GM23338 (cell line): ENCODE measurements around the gene SLC25A26. TPM values are rescaled to one million over a fixed set of nuclear protein-coding genes. Genes with fewer than 3 reads are reported as not detected.

Experiments used
- ATAC-seq: fragments of 200-7000 bp; cut with Tn5 transposase; 3 replicates; pipeline ENCODE4 v1.9.1; 2020
- DNase-seq: peaks from one replicate; pipeline ENCODE4 v3.0.0-alpha.2; 2015; ENCODE audit warnings: low spot score
- H2AFZ ChIP-seq: fragments of 200-600 bp; sonication (generic); 2 replicates; pipeline ENCODE4 v1.8.0; 2016; ENCODE audit warnings: antibody characterized with exemption, mild to moderate bottlenecking, moderate library complexity
- H3F3A ChIP-seq: fragments of 200-600 bp; sonication (generic); replicated peaks from 2 replicates; pipeline ENCODE4 v1.8.0; 2017; ENCODE audit warnings: antibody characterized with exemption, mixed run types, low read depth
- H3K27ac ChIP-seq: fragments of 200-600 bp; sonication (generic); 2 replicates; pipeline ENCODE4 v1.6.1; 2016; ENCODE audit warnings: low read depth
- H3K27me3 ChIP-seq: fragments of 200-600 bp; sonication (generic); 2 replicates; pipeline ENCODE4 v1.8.0; 2016; ENCODE audit warnings: mild to moderate bottlenecking, mixed run types, moderate library complexity; ENCODE audit not compliant: insufficient read depth
- H3K36me3 ChIP-seq: fragments of 200-600 bp; sonication (generic); 2 replicates; pipeline ENCODE4 v1.8.0; 2016; ENCODE audit warnings: mild to moderate bottlenecking; ENCODE audit not compliant: insufficient read depth
- H3K4me1 ChIP-seq: fragments of 200-600 bp; sonication (generic); 2 replicates; pipeline ENCODE4 v1.8.0; 2016; ENCODE audit warnings: mild to moderate bottlenecking, moderate library complexity; ENCODE audit not compliant: insufficient read depth
- H3K4me2 ChIP-seq: fragments of 200-600 bp; sonication (generic); 2 replicates; pipeline ENCODE4 v1.7.1; 2017; ENCODE audit warnings: mixed run types
- H3K4me3 ChIP-seq: fragments of 200-600 bp; sonication (generic); 2 replicates; pipeline ENCODE4 v1.6.1; 2016; ENCODE audit warnings: mixed run types
- H3K79me2 ChIP-seq: fragments of 200-600 bp; sonication (generic); replicated peaks from 2 replicates; pipeline ENCODE4 v1.8.0; 2017; ENCODE audit warnings: mild to moderate bottlenecking; ENCODE audit not compliant: insufficient read depth
- H3K9me2 ChIP-seq: fragments of 200-600 bp; sonication (generic); 2 replicates; pipeline ENCODE4 v1.8.0; 2017; ENCODE audit not compliant: insufficient read depth
- H4K20me1 ChIP-seq: fragments of 200-600 bp; sonication (generic); replicated peaks from 2 replicates; pipeline ENCODE4 v1.8.0; 2017; ENCODE audit warnings: mild to moderate bottlenecking; ENCODE audit not compliant: insufficient read depth
- H3K27ac Mint-ChIP-seq: 2 replicates; pipeline ENCODE4 v1.8.0; 2020; ENCODE audit warnings: inconsistent platforms, mild to moderate bottlenecking, moderate library complexity, mixed read lengths
- H3K27me3 Mint-ChIP-seq: 3 replicates; pipeline ENCODE4 v1.8.0; 2022; ENCODE audit warnings: low read depth, mild to moderate bottlenecking, moderate library complexity, mixed read lengths, inconsistent platforms; ENCODE audit not compliant: insufficient read depth, poor library complexity
- H3K36me3 Mint-ChIP-seq: 3 replicates; pipeline ENCODE4 v1.8.0; 2021; ENCODE audit warnings: low read depth, mild to moderate bottlenecking, inconsistent platforms, moderate library complexity, mixed read lengths
- H3K4me1 Mint-ChIP-seq: 3 replicates; pipeline ENCODE4 v1.8.0; 2020; ENCODE audit warnings: mild to moderate bottlenecking, inconsistent platforms, mixed read lengths
- H3K4me3 Mint-ChIP-seq: 3 replicates; pipeline ENCODE4 v1.8.0; 2021; ENCODE audit warnings: moderate library complexity, mild to moderate bottlenecking, inconsistent platforms, mixed read lengths
- H3K9me3 Mint-ChIP-seq: 3 replicates; pipeline ENCODE4 v1.8.0; 2020; ENCODE audit warnings: moderate library complexity, mild to moderate bottlenecking, inconsistent platforms, mixed read lengths
- CREB1 ChIP-seq: fragments of 250-450 bp; sonication (Bioruptor Pico); IDR thresholded peaks from 2 replicates; pipeline ENCODE4 v1.5.0; 2020; ENCODE audit warnings: low read depth, mild to moderate bottlenecking, moderate library complexity
- ETS1 ChIP-seq: IDR thresholded peaks from 2 replicates; pipeline ENCODE4 v1.6.1; 2016; ENCODE audit warnings: antibody characterized with exemption
- EZH2 ChIP-seq: fragments of 200-600 bp; sonication (generic); IDR thresholded peaks from one replicate; pipeline ENCODE4 v1.8.0; 2017; ENCODE audit warnings: antibody characterized with exemption, mild to moderate bottlenecking, low read depth; ENCODE audit not compliant: unreplicated experiment
- EZH2phosphoT487 ChIP-seq: fragments of 200-600 bp; sonication (generic); IDR thresholded peaks from one replicate; pipeline ENCODE4 v1.8.1; 2018; ENCODE audit warnings: antibody characterized with exemption; ENCODE audit not compliant: unreplicated experiment
- JUNB ChIP-seq: IDR thresholded peaks from one replicate; pipeline ENCODE4 v1.6.1; 2016; ENCODE audit warnings: antibody characterized with exemption; ENCODE audit not compliant: unreplicated experiment
- NANOG ChIP-seq: IDR thresholded peaks from 2 replicates; pipeline ENCODE4 v1.6.1; 2016; ENCODE audit warnings: antibody characterized with exemption, borderline replicate concordance
- POLR2AphosphoS5 ChIP-seq: IDR thresholded peaks from 2 replicates; pipeline ENCODE4 v1.6.1; 2016; ENCODE audit warnings: antibody characterized with exemption, low read depth
- STAT1 ChIP-seq: IDR thresholded peaks from one replicate; pipeline ENCODE4 v1.6.1; 2016; ENCODE audit warnings: antibody characterized with exemption; ENCODE audit not compliant: unreplicated experiment
- ZNF114 ChIP-seq: fragments of 250-450 bp; sonication (Bioruptor Pico); IDR thresholded peaks from 2 replicates; pipeline ENCODE4 v1.5.0; 2020; ENCODE audit warnings: mild to moderate bottlenecking, moderate library complexity
- ZNF331 ChIP-seq: fragments of 250-450 bp; sonication (Bioruptor Pico); IDR thresholded peaks from 2 replicates; pipeline ENCODE4 v1.5.0; 2020; ENCODE audit warnings: low read depth, mild to moderate bottlenecking, moderate library complexity
- polyA plus RNA-seq: library from polyadenylated mRNA; unstranded; fragments of >200 nt; fragmentation: Nextera tagmentation; extraction: Ambion mirVana; gene quantifications from 2 replicates; pipeline ENCODE4 v1.2.1, GENCODE V29; 2016
- total RNA-seq: library from RNA; depleted of rRNA; stranded (reverse); fragments of >200 nt; shearing (Covaris generic); gene quantifications from 2 replicates; pipeline ENCODE4 v1.2.3, GENCODE V29; 2014
- TF ChIP-seq, protein P1 (sequence below): fragments of 250-450 bp; sonication (Bioruptor Pico); IDR thresholded peaks from 2 replicates; pipeline ENCODE4 v1.5.0; 2020; ENCODE audit warnings: mild to moderate bottlenecking, moderate library complexity
- TF ChIP-seq, protein P2 (sequence below): IDR thresholded peaks from one replicate; pipeline ENCODE4 v1.6.1; 2018; ENCODE audit warnings: antibody characterized with exemption; ENCODE audit not compliant: unreplicated experiment
- TF ChIP-seq, protein P3 (sequence below), 2 experiments: fragments of 200-600 bp in 1 of 2; sonication (generic) in 1 of 2; conservative IDR thresholded peaks; 2 replicates each; pipeline versions ENCODE4 v1.5.1 to v1.6.1; 2016 to 2017; ENCODE audit warnings: antibody characterized with exemption in 2 of 2, low read depth in 2 of 2, mild to moderate bottlenecking in 2 of 2, moderate library complexity in 1 of 2

The SLC25A26 gene
- total and polyA plus RNA-seq, 2 experiments from 2014 or later: 24.8 to 40.2 TPM

- TF ChIP-seq ETS1: no peak
- no peak for TF ChIP-seq POLR2AphosphoS5
- TF ChIP-seq STAT1: no peak
- TF ChIP-seq CREB1 (CRISPR knock-in tag): no peak
- no peak for TF ChIP-seq NANOG
- no peak for TF ChIP-seq EZH2phosphoT487
- no peak for TF ChIP-seq ZNF114
- TF ChIP-seq ZNF331 (CRISPR knock-in tag): no peak
Observed at GRCh38 chr3:66394753-66395249, 174.0 kb downstream of the SLC25A26 start (continued).

GRCh38 chr3:66395635-66396034 is 174.8 kb downstream of the SLC25A26 start:
- Histone ChIP-seq H3K27ac (no peak overlapping the region), H4K20me1 (peaks cover 18% of the 10 kb centered on the region), H3K9me2 (no peaks in the 10 kb centered on the region; the same call in 1 of the 2 replicates)
- TF ChIP-seq NANOG: no peak
- TF ChIP-seq, protein P1, sequence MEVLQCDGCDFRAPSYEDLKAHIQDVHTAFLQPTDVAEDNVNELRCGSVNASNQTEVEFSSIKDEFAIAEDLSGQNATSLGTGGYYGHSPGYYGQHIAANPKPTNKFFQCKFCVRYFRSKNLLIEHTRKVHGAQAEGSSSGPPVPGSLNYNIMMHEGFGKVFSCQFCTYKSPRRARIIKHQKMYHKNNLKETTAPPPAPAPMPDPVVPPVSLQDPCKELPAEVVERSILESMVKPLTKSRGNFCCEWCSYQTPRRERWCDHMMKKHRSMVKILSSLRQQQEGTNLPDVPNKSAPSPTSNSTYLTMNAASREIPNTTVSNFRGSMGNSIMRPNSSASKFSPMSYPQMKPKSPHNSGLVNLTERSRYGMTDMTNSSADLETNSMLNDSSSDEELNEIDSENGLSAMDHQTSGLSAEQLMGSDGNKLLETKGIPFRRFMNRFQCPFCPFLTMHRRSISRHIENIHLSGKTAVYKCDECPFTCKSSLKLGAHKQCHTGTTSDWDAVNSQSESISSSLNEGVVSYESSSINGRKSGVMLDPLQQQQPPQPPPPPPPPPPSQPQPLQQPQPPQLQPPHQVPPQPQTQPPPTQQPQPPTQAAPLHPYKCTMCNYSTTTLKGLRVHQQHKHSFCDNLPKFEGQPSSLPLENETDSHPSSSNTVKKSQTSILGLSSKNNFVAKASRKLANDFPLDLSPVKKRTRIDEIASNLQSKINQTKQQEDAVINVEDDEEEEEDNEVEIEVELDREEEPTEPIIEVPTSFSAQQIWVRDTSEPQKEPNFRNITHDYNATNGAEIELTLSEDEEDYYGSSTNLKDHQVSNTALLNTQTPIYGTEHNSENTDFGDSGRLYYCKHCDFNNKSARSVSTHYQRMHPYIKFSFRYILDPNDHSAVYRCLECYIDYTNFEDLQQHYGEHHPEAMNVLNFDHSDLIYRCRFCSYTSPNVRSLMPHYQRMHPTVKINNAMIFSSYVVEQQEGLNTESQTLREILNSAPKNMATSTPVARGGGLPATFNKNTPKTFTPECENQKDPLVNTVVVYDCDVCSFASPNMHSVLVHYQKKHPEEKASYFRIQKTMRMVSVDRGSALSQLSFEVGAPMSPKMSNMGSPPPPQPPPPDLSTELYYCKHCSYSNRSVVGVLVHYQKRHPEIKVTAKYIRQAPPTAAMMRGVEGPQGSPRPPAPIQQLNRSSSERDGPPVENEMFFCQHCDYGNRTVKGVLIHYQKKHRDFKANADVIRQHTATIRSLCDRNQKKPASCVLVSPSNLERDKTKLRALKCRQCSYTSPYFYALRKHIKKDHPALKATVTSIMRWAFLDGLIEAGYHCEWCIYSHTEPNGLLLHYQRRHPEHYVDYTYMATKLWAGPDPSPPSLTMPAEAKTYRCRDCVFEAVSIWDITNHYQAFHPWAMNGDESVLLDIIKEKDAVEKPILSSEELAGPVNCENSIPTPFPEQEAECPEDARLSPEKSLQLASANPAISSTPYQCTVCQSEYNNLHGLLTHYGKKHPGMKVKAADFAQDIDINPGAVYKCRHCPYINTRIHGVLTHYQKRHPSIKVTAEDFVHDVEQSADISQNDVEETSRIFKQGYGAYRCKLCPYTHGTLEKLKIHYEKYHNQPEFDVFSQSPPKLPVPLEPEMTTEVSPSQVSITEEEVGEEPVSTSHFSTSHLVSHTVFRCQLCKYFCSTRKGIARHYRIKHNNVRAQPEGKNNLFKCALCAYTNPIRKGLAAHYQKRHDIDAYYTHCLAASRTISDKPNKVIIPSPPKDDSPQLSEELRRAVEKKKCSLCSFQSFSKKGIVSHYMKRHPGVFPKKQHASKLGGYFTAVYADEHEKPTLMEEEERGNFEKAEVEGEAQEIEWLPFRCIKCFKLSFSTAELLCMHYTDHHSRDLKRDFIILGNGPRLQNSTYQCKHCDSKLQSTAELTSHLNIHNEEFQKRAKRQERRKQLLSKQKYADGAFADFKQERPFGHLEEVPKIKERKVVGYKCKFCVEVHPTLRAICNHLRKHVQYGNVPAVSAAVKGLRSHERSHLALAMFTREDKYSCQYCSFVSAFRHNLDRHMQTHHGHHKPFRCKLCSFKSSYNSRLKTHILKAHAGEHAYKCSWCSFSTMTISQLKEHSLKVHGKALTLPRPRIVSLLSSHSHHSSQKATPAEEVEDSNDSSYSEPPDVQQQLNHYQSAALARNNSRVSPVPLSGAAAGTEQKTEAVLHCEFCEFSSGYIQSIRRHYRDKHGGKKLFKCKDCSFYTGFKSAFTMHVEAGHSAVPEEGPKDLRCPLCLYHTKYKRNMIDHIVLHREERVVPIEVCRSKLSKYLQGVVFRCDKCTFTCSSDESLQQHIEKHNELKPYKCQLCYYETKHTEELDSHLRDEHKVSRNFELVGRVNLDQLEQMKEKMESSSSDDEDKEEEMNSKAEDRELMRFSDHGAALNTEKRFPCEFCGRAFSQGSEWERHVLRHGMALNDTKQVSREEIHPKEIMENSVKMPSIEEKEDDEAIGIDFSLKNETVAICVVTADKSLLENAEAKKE (CRISPR knock-in tag): no peak
- TF ChIP-seq EZH2: no peak
- TF ChIP-seq CREB1 (CRISPR knock-in tag): no peak
- TF ChIP-seq JUNB: no peak
- no peak for TF ChIP-seq ZNF114
- no peak for TF ChIP-seq STAT1
- TF ChIP-seq, protein P2, sequence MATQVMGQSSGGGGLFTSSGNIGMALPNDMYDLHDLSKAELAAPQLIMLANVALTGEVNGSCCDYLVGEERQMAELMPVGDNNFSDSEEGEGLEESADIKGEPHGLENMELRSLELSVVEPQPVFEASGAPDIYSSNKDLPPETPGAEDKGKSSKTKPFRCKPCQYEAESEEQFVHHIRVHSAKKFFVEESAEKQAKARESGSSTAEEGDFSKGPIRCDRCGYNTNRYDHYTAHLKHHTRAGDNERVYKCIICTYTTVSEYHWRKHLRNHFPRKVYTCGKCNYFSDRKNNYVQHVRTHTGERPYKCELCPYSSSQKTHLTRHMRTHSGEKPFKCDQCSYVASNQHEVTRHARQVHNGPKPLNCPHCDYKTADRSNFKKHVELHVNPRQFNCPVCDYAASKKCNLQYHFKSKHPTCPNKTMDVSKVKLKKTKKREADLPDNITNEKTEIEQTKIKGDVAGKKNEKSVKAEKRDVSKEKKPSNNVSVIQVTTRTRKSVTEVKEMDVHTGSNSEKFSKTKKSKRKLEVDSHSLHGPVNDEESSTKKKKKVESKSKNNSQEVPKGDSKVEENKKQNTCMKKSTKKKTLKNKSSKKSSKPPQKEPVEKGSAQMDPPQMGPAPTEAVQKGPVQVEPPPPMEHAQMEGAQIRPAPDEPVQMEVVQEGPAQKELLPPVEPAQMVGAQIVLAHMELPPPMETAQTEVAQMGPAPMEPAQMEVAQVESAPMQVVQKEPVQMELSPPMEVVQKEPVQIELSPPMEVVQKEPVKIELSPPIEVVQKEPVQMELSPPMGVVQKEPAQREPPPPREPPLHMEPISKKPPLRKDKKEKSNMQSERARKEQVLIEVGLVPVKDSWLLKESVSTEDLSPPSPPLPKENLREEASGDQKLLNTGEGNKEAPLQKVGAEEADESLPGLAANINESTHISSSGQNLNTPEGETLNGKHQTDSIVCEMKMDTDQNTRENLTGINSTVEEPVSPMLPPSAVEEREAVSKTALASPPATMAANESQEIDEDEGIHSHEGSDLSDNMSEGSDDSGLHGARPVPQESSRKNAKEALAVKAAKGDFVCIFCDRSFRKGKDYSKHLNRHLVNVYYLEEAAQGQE: no peak
- TF ChIP-seq ZNF331 (CRISPR knock-in tag): no peak
- no peak for TF ChIP-seq EZH2phosphoT487
- TF ChIP-seq, protein P3, sequence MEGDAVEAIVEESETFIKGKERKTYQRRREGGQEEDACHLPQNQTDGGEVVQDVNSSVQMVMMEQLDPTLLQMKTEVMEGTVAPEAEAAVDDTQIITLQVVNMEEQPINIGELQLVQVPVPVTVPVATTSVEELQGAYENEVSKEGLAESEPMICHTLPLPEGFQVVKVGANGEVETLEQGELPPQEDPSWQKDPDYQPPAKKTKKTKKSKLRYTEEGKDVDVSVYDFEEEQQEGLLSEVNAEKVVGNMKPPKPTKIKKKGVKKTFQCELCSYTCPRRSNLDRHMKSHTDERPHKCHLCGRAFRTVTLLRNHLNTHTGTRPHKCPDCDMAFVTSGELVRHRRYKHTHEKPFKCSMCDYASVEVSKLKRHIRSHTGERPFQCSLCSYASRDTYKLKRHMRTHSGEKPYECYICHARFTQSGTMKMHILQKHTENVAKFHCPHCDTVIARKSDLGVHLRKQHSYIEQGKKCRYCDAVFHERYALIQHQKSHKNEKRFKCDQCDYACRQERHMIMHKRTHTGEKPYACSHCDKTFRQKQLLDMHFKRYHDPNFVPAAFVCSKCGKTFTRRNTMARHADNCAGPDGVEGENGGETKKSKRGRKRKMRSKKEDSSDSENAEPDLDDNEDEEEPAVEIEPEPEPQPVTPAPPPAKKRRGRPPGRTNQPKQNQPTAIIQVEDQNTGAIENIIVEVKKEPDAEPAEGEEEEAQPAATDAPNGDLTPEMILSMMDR (conservative IDR thresholded peaks at IDR 0.05; ENCODE audit: low read depth in 2 of 2): no peak

More at GRCh38 chr3:66395635-66396034, 174.8 kb downstream of the SLC25A26 start:
- H3K36me3 ChIP-seq: peaks cover 45% of the 10 kb centered on the region
- DNase-seq: no peak
- H2AFZ ChIP-seq: no peak overlapping the region
- peaks cover 15% of the 10 kb centered on the region for H3K4me1 Mint-ChIP-seq
- no peak overlapping the region for H3K4me3 Mint-ChIP-seq
- H3K4me1 ChIP-seq: no peaks in the 10 kb centered on the region
- H3K9me3 Mint-ChIP-seq: no peaks in the 10 kb centered on the region
- H3K36me3 Mint-ChIP-seq: peaks cover 91% of the 10 kb centered on the region
- H3K27me3 ChIP-seq: no peaks in the 10 kb centered on the region
- H3K4me3 ChIP-seq: no peak overlapping the region
- H3K79me2 ChIP-seq: peaks cover 4% of the 10 kb centered on the region
- ATAC-seq: peak; percentile 28
- no peak overlapping the region for H3K27ac Mint-ChIP-seq
- peaks cover 24% of the 10 kb centered on the region for H3K27me3 Mint-ChIP-seq
- H3F3A ChIP-seq: no peaks in the 10 kb centered on the region
- H3K4me2 ChIP-seq: no peak overlapping the region
